Tibial nerve (tissue), 4 donors: ENCODE data around the gene COL4A2. TPM values are rescaled to one million over a fixed set of nuclear protein-coding genes. Genes with fewer than 3 reads are reported as not detected.

Experiments used
- DNase-seq, 2 donors: peaks; one replicate each; pipeline ENCODE4 v3.0.0-alpha.2; 2019; ENCODE audit warnings: low spot score in 2 of 2
- H3K27ac ChIP-seq, 4 donors: fragments of 200-600 bp; sonication (generic) in 3 of 4; one replicate each; pipeline ENCODE4 v1.5.1; 2017 to 2019; ENCODE audit warnings: mild to moderate bottlenecking in 1 of 4
- H3K27me3 ChIP-seq, 2 donors: fragments of 200-600 bp; sonication (generic) in 1 of 2; one replicate each; pipeline versions ENCODE4 v1.5.1 to v1.6.0; 2017 to 2019
- H3K36me3 ChIP-seq, 3 donors: fragments of 200-600 bp; sonication (generic); one replicate each; pipeline ENCODE4 v1.5.1; 2018 to 2019
- H3K4me1 ChIP-seq, 4 donors: fragments of 200-600 bp; sonication (generic) in 3 of 4; one replicate each; pipeline ENCODE4 v1.5.1; 2017 to 2019
- H3K4me3 ChIP-seq, 4 donors: fragments of 200-600 bp; sonication (generic) in 3 of 4; one replicate each; pipeline ENCODE4 v1.5.1; 2017 to 2019; ENCODE audit warnings: mild to moderate bottlenecking in 1 of 4, moderate library complexity in 1 of 4
- H3K9me3 ChIP-seq, 4 donors: fragments of 200-600 bp; sonication (generic) in 3 of 4; one replicate each; pipeline ENCODE4 v1.5.1; 2017 to 2019
- EP300 ChIP-seq, 2 donors: sonication (generic); formaldehyde crosslinking; IDR thresholded peaks; one replicate each; pipeline ENCODE4 v1.6.1; 2017; ENCODE audit warnings: antibody characterized with exemption in 2 of 2, mild to moderate bottlenecking in 1 of 2
- POLR2A ChIP-seq, 2 donors: fragments of 450-650 bp; IDR thresholded peaks; one replicate each; pipeline ENCODE4 v1.6.1; 2017; ENCODE audit warnings: antibody characterized with exemption in 2 of 2, mild to moderate bottlenecking in 2 of 2, moderate library complexity in 2 of 2
- WGBS, 2 donors: methylation state at CpG; one replicate each; pipeline ENCODE4 v1.1.5; 2018; 5-methylcytosine and 5-hydroxymethylcytosine counted together
- total RNA-seq, 4 donors: library from RNA; depleted of rRNA; stranded (reverse); fragments of >200 nt; gene quantifications; one replicate each; pipeline ENCODE4 v1.1.0, GENCODE V29; 2016
- TF ChIP-seq, protein P1 (sequence below), 5 experiments: fragments of 200-600 bp in 3 of 5; fragments of 450-650 bp in 2 of 5; sonication (generic) in 3 of 5; IDR thresholded peaks; one replicate each; pipeline ENCODE4 v1.5.1; 2016 to 2019; ENCODE audit warnings: antibody characterized with exemption in 5 of 5, mild to moderate bottlenecking in 3 of 5, moderate library complexity in 2 of 5

The COL4A2 gene
- total RNA-seq, 4 donors from 2014 or later = 576 to 821 (median 658) TPM

DNA sequence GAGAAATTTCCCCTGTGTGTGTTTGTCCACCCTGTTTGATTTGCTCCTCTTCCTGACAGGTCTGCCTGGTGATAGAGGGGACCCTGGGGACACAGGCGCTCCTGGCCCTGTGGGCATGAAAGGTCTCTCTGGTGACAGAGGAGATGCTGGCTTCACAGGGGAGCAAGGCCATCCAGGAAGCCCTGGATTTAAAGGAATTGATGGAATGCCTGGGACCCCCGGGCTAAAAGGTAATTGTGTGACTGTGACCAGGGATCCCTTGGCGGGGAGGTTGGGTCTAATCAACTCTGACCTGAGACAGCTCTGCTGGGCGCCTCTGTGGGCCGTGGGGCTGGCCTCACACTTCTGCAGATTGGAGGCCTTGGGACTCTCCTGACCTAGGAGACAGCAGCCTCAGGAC is 173.1 kb downstream of the COL4A2 start:
- Histone ChIP-seq H3K36me3 (peaks cover 0 to 90% (median 0%) of the 10 kb centered on the region in 3 donors), H3K4me3 (no peak overlapping the region), H3K27ac (peak overlapping the region in 2 of 4 donors; percentile 48 to 68), H3K4me1 (peaks cover 0 to 23% (median 4%) of the 10 kb centered on the region in 4 donors), H3K9me3 (no peaks in the 10 kb centered on the region), H3K27me3 (no peaks in the 10 kb centered on the region)
- no peak for DNase-seq
- TF ChIP-seq EP300 (IDR thresholded peaks at IDR 0.05) (no peak), POLR2A (IDR thresholded peaks at IDR 0.05) (no peak)
- TF ChIP-seq, protein P1, sequence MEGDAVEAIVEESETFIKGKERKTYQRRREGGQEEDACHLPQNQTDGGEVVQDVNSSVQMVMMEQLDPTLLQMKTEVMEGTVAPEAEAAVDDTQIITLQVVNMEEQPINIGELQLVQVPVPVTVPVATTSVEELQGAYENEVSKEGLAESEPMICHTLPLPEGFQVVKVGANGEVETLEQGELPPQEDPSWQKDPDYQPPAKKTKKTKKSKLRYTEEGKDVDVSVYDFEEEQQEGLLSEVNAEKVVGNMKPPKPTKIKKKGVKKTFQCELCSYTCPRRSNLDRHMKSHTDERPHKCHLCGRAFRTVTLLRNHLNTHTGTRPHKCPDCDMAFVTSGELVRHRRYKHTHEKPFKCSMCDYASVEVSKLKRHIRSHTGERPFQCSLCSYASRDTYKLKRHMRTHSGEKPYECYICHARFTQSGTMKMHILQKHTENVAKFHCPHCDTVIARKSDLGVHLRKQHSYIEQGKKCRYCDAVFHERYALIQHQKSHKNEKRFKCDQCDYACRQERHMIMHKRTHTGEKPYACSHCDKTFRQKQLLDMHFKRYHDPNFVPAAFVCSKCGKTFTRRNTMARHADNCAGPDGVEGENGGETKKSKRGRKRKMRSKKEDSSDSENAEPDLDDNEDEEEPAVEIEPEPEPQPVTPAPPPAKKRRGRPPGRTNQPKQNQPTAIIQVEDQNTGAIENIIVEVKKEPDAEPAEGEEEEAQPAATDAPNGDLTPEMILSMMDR (IDR thresholded peaks at IDR 0.05) = no peak
- 68 to 80% methylated on average over 5 of the region's 5 CpGs for WGBS, 2 donors

DNA sequence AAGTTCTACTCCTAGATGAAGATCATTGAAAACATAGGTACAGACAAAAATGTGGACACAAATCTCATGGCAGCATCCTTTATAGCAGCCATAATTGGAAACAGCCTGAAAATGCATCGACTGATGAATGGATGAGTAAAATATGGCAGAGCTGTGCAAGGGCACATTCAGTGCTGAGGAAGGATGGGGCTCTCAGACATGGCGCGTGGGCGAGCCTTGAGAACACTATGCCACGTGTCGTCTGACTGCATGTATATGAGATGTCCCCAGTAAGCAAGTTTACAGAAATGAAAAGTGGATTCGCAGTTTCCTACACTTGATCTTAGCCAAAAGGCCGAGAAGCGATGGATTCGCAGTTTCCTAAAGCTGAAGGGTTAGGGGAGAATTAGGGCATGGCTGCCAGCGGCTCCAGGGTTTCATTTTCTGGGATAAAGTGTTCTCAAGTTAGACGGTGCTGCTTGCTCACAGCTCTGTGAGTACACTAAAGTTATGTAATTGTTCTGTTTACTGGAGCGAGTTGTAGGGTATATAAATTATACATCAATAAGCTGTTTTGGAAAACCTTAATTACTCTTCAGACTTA is 176.4 kb downstream of the COL4A2 start:
- peaks cover 0 to 14% (median 4%) of the 10 kb centered on the region in 4 donors for H3K4me1 ChIP-seq
- H3K27ac ChIP-seq = peak overlapping the region in 1 of 4 donors; percentile 41
- DNase-seq = no peak

DNA sequence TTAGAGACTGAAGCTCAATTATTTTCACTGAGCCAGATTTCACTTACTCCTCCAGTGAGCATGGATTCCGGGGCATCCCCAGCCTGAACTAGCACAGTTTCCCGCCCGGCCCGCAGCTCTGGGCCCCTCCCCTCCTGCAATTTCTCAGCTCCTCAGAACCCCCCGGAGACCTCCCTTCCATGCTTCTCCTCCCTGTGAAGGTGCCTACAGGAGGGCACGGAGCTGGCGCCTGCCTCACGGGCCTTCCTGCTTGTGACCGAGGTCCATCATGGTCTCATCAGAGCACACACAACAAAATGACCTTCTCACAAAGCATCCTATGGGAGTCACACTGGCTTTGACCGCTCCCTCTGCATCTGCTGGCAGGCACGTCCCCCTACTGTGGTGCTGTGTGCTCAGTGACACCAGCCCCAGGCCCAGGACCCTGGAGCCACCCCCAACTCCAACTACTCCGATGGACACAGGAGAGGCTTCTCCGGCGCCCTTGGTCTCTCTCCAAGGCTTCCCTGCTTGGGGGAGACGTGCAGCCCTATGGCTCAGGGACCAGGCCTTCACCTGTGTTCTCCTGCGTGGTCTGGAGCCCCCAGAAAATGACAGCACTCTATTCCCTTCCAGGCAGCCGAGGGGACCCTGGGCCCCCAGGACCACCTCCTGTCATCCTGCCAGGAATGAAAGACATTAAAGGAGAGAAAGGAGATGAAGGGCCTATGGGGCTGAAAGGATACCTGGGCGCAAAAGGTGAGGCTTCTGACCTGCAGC is 177.4 kb downstream of the COL4A2 start:
- Histone ChIP-seq H3K4me3 (no peak overlapping the region), H3K36me3 (peaks cover 0 to 87% (median 3%) of the 10 kb centered on the region in 3 donors), H3K27ac (no peak overlapping the region), H3K4me1 (peaks cover 0 to 4% (median under 1%) of the 10 kb centered on the region in 4 donors), H3K9me3 (no peaks in the 10 kb centered on the region), H3K27me3 (no peaks in the 10 kb centered on the region)
- TF ChIP-seq, protein P1 (IDR thresholded peaks at IDR 0.05) = no peak
- no peak for TF ChIP-seq POLR2A (IDR thresholded peaks at IDR 0.05)
- TF ChIP-seq EP300 (IDR thresholded peaks at IDR 0.05) = no peak
- no peak for DNase-seq
- 87 to 90% methylated on average over 18 of the region's 18 CpGs for WGBS, 2 donors

More for the DNA sequence above, 176.4 kb downstream of the COL4A2 start:
- 79 to 80% methylated on average over 13 of the region's 13 CpGs for WGBS, 2 donors
- TF ChIP-seq POLR2A (IDR thresholded peaks at IDR 0.05) (no peak), EP300 (IDR thresholded peaks at IDR 0.05) (no peak)
- TF ChIP-seq, protein P1 (IDR thresholded peaks at IDR 0.05) = no peak
- no peaks in the 10 kb centered on the region for H3K9me3 ChIP-seq
- H3K36me3 ChIP-seq = peaks cover 0 to 87% (median 0%) of the 10 kb centered on the region in 3 donors
- no peak overlapping the region for H3K4me3 ChIP-seq
- H3K27me3 ChIP-seq = no peaks in the 10 kb centered on the region

DNA sequence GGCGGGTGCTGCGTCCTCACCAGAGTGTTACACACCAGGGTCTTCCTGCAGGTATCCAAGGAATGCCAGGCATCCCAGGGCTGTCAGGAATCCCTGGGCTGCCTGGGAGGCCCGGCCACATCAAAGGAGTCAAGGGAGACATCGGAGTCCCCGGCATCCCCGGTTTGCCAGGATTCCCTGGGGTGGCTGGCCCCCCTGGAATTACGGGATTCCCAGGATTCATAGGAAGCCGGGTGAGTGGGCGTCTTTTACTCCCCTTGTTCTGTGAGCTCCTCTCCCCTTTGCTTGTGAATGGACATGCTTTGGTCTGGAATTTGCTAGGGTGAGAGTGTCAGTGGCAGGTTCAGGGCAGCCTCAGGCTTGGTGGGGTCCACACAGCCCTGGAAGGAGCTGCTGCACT is 178.5 kb downstream of the COL4A2 start:
- 45 to 55% methylated on average over 9 of the region's 9 CpGs for WGBS, 2 donors
- no peaks in the 10 kb centered on the region for H3K4me1 ChIP-seq
- no peak for DNase-seq
- no peaks in the 10 kb centered on the region for H3K27me3 ChIP-seq
- H3K36me3 ChIP-seq = peaks cover 0 to 87% (median 3%) of the 10 kb centered on the region in 3 donors
- TF ChIP-seq EP300 (IDR thresholded peaks at IDR 0.05) (no peak), POLR2A (IDR thresholded peaks at IDR 0.05) (no peak)
- TF ChIP-seq, protein P1 (IDR thresholded peaks at IDR 0.05) = no peak
- H3K9me3 ChIP-seq = no peaks in the 10 kb centered on the region
- no peak overlapping the region for H3K27ac ChIP-seq
- H3K4me3 ChIP-seq = no peak overlapping the region
